OCI-LY3 (cell line): ENCODE results near the gene OSER1.

ENCODE experiments used
- CTCF ChIP-seq: fragments of 200-600, 300-600 bp; sonication (generic); IDR thresholded peaks from 2 replicates; pipeline ENCODE4 v1.5.1; 2014; ENCODE audit warnings: antibody characterized with exemption, low read length, low read depth
- EZH2phosphoT487 ChIP-seq: fragments of 200-600 bp; shearing (Covaris generic); IDR thresholded peaks from 2 replicates; pipeline ENCODE4 v1.6.1; 2018; ENCODE audit warnings: antibody characterized with exemption, mixed run types, low read depth

- no peak for TF ChIP-seq CTCF
- no peak for TF ChIP-seq EZH2phosphoT487
Observed at GRCh38 chr20:44233436-44234016, 23.0 kb upstream of the OSER1 start.
